HT-29 (cell line): Measurements from ENCODE around the gene TRPV5. TPM values are rescaled to one million over a fixed set of nuclear protein-coding genes. Genes with fewer than 3 reads are reported as not detected.
A peak's percentile ranks its signal among the peaks of the same experiment; 100 is the strongest.

Experiments
- DNase-seq: peaks from one replicate; pipeline ENCODE4 v3.0.0-alpha.2; 2015; ENCODE audit warnings: low spot score
- total RNA-seq: library from RNA; depleted of rRNA; stranded (reverse); fragments of >200 nt; shearing (Covaris generic); gene quantifications from 2 replicates; pipeline ENCODE4 v1.2.3, GENCODE V29; 2014

Gene TRPV5
- total RNA-seq, 1 experiment from 2014 or later, result not detected

DNA sequence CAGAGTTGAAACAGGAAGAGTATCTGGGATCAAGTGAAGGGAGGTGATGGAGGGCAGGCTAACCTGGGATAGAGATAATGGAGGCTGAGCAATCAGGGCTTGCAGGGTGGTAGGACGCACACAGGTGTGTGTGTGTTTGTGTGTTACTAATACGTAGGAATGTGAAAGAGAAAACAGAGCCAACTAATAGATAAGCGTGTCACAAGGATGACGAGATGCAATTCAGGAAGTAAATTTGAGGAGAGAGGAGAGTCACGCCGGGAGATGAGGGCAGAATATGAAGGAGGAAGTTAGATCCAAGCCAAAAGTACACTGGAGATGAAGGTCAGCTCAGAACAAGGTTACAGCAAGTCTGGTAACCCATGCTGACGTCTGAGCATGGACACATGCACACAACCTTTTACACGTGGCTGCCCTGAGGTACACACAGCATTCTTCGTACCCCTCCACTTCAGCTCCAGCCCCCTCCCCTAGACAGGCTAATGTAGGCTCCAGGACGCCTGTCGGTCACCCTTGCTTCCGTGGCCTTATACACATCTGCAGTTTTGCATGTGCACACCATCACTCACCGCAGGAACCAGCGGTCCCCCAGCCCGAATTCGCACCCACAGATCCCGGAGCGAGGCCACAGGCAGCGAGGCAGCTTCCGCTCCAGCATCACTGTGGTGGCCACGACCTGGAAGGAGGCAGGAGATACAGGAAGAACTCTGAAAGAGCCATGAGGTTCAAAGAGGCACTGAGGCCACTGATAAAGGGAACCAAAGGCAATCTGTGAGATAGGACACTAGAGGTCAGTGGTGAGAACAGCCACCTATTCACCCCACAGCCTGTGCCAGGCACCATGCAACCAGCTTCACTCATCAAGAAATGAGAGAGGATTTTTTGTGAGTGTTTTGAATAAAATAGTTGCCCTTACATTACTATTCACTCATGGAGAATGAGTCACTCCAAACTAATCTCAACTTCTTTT is 24.3 kb downstream of the TRPV5 start:
- DNase-seq, result peak; percentile 79

- no peak for DNase-seq
These were observed 25.3 kb downstream of the TRPV5 start for GRCh38 chr7:142908290-142908689.

DNA sequence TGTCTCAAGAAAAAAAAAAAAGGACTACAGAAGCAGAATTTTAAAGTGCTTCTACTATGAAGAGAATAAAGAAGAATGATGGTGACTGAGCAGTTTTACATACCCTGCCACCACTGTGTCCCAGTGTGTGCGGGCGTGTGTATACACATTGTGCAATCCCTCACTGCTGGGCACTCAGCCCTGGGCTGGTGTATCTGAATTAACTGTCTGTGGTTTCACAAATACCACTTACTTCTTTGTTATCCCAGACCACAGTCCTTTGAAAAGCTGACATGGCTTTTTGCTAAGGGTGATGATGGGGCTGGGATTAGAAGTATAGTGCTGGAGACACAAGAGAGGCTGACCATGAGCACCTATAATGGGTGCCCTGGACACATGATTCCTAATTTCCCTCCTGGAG is 26.9 kb downstream of the TRPV5 start:
- DNase-seq, result no peak

- no peak for DNase-seq
These were observed 27.8 kb downstream of the TRPV5 start for GRCh38 chr7:142905759-142906158.

DNA sequence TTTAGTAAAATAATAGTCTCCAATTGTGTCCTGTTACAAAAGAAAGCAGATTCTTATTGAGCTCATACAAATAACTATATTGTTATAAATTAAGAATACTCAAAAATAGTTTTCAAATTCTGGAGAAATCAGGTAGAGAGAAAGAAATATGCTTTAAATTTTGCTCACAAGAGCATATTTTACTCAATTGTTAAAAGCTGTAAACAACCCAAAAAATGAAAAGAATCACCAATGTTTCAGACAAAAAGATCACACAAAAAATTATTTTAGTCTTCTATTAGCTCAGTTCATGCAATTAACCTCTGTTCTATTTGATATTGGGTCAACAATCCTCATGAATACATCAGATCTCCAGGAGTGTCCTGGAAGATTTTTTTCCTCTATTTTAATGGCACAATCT is 29.4 kb downstream of the TRPV5 start:
- DNase-seq, result no peak

- no peak for DNase-seq
These were observed 31.9 kb downstream of the TRPV5 start for GRCh38 chr7:142901426-142902259.

GRCh38 chr7:142899661-142900060 is 33.9 kb downstream of the TRPV5 start:
- no peak for DNase-seq

DNA sequence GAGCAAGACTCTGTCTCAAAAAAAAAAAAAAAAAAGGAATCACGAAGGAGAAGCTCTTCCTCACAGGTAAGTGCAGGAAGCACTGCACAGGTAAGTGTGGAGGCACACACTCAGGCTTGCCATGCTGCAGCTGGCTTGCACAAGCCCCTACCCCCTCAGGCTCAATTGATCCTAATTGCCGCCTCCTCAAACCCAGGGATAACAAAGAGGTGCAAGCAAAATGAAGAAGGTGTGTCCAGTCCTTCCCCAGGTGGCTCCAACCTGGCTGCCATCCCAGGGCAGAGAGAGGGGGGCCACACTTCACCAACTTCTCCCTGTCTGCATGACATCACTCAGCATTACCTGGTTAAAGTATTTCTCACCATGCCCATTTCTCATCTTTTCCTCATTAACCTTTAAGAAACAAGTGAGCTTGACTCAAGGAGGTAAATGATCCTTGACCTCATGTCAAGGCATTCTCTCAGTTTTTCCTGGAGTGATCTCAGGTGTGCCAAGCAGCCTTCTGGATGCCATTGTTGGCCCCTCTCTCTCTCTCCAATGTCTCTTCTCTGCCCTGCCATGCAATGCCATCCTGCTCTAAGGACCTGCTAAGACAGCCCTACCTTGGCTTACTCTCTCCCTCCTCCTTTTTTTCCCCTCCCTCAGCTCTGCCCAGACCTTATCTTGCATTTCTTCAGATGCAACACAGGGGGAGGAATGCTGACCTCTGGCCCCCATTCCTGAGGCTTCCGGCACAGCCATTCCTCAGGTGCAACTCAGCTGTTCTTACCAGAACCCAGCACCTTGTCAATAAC is 35.0 kb downstream of the TRPV5 start:
- DNase-seq, result peak; percentile 74

DNA sequence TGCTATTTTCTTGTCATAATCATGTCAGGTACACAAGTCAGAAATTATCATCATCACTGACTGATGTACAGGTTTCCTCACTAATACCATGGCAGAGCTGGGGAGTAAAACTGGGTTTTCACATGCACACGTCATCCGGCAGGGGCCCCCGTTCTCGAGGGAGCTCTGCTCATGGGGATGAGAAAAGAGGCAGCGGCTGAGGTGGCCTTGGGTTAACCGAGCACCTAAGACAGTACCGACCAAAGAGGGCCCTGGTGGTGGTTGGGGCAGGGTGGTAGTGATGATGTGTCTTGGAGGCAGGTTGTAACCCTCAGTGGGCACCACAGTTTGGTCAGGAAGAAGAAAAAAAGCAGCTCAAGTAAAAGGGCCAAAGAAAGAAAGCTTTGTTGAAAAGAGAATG is 35.9 kb downstream of the TRPV5 start:
- no peak for DNase-seq

DNA sequence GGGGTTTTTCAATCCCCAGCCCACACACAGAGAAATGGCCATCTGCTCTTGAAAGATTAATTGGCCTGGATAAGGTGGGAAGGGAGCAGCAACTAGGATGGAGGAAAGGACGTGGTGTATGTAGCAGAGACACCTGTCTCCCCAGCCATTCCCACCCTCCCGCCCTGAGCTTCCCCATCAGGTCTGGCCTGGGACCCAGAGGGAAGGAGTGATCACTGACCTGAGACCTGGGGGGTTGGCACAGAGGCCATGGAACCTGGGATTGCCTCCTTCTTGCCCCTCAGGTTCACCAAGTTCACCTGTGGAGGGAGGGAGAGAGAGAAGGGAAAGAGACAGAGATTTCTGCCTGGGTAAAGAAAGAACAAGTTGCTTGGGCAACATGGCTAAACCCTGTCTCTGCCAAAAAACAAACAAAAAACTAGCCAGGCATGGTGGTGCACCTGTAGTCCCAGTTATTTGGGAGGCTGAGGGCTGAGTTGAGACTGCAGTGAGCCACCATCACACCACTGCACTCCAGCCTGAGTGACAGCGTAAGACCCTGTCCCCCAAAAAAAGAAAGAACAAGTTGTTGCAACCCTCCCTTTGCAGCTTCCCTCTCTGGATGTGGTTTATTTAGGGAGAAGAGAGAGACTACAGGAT is 36.7 kb downstream of the TRPV5 start:
- no peak for DNase-seq

DNA sequence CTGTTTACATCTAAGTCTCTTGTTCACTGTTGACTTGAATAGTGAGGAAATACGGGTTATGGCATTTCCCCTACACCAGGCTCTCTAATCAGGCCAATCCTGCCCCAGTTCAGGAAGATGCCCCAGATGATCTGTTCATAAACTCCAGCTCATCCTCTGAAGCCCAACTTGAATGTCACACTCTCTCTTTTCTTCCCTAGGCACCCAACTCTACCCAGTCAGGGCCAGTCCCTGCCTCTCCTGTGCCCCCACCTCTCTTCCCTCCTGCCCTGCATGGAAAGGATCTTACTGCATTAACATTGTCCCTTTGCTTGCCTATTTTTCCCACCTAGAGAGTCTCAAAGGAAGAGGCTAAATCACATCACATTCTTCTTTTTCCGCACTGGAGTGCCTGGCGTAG is 37.4 kb downstream of the TRPV5 start:
- no peak for DNase-seq

- peak; percentile 55 for DNase-seq
These were observed 38.5 kb downstream of the TRPV5 start for GRCh38 chr7:142894985-142895593.

GRCh38 chr7:142894112-142894984 is 39.2 kb downstream of the TRPV5 start:
- DNase-seq, result peak; percentile 5

DNA sequence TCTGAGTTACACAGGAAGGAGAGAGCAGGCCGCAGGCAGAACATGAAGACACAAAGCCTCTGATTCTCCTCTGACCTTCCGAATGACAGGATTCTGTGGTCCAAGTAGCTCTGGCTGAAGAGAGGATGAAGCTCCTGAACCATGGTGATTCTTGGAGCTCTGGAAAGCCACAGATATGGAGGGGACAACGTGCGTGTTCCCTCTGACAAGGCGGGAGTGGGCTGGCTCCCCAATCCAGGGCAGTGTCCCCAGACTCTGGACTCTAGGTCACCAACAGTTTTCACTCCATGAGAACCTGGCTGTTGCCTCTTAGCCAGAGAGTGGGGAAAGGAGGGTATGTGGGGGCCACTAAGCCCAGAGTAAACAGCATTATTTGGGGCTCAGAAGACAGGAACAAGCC is 40.6 kb downstream of the TRPV5 start:
- no peak for DNase-seq

DNA sequence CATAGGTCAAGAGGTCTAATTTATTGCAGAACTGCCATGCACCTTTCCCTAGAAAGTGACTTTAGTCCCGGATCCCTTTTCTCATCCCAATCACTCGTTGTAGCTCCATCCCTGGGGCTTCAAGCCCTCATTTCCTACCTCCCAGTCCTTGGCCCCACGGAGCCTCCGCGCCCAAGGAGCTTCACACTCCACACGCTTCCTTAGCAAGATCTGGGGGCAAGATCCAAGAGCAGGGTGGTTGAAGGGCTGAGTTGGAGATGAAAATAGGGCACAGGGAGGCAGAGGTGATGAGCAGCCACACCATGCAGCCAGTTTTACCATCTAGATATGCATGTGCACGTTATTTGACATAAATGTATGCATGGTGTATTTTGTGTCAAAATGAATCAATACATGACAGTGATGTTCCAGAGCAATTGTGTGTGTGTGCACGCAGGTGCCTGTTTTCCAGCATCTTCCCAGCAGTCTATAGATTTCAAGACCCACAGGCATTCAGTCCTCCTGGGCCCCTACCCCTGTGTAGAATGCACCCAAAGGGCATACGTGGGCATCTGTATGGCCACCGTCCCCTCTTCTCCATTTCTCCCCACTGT is 42.0 kb downstream of the TRPV5 start:
- DNase-seq, result no peak

DNA sequence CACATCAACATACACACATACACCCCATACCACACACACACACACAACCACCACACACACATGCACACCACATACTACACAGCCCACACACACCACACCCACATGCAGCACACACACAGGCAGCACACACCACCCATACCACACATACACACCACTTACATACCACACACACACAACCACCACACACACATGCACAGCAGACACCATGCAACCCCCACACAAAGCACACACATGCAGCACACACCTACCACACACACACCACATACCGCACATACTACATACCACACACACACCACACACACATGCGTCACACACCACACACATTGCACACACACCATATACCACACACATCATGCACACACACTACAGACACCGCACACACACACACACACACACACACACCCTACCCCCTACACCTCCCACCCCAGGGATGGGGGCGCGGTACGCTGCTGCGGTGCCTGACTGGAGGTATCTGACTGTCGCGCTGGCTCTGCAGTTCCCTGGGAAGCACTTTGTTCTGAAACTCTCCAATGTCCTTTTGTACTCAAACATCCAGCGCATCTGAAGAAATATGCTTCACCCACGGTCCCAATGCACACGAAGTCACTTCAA is 42.6 kb downstream of the TRPV5 start:
- DNase-seq, result no peak

GRCh38 chr7:142889816-142890215 is 43.7 kb downstream of the TRPV5 start:
- DNase-seq, result no peak

DNA sequence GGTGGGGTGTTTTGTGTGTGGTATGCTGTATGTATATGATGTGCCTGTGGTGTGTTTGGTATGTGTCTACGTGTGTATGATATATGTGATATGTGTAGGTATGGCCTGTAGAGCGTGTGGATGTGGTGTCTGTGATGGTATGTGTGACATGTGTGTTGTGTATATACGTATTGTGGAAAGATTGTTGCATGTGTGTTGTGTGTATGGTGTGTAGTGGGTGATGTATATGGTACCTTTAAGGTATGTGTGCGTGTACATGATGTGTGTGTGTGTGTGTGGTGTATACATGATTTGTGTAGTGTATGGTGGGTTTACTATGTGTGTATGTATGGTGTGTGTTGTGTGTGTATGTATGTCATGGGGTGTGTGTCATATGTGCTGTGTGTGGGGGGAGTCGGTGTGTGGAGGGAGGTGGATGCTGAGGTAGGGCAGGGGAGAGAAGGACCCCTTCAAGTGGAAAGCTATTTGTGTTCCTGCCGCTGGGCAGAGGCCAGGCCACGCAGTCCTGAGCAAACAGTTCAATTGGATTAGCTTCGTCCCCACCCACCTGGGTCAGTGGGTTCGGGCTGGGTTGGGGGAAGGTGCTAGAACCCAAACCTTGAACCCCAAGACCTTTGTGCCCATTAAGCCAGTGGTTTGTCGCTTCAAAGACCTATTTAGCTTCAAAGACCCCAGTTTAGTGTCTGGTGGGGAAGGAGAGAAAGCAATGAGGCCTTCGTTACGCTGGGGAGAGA is 46.1 kb downstream of the TRPV5 start:
- DNase-seq, result no peak
